Stimulated activated CD8-positive, alpha-beta memory T cell treated with anti-CD3 and anti-CD28 coated beads, Interleukin-4, amount 100 ng/mL, for 4 hours (primary cell): ENCODE results near the gene SH2D6.
"Not testable (repeated sequence)": the region's sequence is repeated elsewhere in the genome, so short reads cannot be mapped to it uniquely, and the experiment has no call there.

Source experiments
- DNase-seq, 2 donors: peaks; one replicate each; pipeline ENCODE4 v3.0.0-alpha.2; 2020; ENCODE audit warnings: low read depth in 2 of 2, low spot score in 1 of 2

Gene SH2D6

DNA sequence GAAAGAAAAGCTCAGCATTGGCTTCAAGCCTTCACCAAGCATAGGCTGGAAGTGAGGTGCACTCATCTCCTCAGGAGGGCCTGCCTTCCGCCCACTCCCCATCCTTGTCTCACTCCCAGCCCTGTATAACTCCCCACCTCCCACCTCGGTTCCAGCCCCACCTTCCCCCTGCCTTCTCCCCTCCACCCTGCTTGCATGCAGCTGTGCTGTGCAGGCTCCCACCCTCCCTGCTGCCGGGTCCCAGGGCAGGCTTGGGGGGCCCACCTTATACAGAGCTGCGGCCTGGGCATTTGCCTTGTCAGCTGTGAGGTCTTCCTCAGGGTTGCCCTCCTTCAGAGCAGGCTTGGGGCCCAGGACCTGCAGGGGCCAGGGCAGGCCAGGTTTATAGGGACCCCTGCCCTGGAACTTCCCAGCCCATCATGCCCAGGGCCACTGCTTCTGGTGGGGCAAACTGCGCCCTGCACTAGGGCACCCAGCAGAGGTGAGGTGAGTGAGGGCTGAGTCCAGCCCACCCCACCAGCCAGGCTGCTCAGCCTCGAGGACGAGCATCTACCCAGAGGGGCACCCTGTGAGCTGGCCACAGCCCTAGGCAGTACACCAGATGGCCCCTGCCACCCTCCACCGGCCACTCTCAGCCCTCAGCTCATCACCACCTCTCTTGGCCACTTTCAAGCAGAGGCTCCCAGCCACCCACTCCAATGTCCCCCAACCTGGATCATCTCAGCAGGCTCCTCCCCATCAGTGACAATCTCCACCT lies 19.9 kb upstream of the SH2D6 start:
- no peak for DNase-seq

DNA sequence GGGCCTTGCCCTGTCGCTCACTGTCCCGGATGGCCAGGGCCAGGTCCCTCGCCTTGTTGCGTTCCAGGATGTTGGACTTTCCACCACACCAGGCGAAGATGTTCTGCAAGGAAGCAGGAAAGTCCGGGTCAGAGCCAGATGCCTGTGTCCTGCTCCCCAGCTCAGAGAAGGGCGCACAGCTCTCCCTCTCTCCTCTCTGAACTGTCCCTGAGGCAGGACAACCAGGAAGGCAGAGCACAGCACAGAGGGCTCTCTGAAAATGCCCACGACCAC lies 19.4 kb upstream of the SH2D6 start:
- no peak for DNase-seq

DNA sequence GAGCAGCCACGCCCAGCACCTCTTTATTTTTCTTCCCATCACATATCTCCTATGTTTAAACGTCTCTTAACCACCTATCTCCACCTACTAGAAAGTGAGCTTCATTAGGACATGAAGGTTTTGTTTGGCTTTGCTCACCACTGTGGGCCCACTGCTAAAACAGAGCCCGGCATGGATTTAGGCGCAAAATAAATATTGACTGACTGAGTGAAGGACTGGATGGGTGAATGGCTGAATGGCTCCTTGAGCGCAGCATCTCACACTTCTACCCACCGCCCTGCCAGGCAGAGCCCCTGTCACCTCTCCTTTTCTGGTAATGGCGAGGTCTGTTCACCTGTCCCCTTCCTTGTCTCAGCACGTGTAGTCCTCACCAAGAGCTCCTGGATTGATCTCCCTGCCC lies 18.5 kb upstream of the SH2D6 start:
- DNase-seq, result no peak

DNA sequence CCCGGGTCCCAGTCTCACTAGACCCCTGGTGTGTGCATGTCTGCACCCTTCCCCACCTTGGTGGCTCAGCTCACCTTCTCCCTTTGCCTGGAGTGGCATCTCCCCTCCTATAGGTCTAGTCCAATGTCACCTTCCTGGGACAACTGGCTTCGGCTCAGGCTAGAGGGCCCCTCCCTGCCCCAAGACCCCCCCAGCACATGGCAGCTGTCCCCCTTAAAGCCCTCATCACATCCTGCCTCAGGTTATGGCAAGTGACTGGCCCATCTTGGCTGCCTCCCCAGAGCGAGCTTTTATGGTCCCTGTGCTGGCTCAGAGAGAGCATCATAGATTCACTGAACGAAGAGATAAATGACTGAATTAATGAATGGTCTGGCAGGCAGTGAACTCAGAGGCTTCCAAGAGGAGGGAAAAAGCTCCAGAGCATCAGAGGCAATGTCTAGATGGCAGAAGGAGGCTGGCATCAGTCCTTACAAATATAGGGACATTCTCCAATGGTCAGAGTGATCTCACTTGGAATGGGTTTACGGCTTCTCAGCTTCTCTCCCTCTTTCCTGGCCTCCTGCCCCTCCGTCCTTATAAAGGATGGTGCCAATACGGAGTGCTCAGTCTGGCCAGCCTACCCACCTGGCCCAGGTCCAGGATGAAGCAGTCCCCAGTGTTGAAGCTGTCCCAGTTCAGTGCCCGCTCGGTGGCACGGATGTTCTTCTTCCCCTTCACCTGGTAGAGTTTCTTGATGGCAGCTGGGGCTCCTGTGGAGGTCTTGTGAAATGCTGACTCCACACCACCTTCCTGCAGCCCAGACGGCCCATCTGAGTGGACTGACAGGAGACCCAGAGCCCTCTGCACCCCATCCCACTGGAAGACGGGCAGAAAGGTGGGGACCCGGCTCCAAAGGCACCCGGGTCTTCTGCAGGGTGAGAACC lies 17.7 kb upstream of the SH2D6 start:
- no peak for DNase-seq

DNA sequence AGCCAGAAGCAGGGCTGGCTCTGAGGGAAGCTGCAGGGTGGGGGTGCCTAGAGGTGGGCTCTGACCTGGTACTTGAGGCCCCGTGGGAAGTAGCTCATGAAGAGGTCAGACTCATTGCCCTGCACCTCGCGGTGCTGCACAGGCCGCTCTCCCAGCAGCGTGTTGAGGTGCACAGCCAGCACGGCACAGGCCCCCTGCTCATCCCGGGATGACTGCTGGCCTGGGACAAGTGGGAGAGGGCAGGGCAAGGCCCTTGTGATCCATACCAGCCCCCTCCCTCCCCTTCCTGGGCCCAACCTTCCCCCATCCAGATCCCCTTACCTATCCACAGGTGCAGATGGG lies 17.1 kb upstream of the SH2D6 start:
- DNase-seq, result no peak

DNA sequence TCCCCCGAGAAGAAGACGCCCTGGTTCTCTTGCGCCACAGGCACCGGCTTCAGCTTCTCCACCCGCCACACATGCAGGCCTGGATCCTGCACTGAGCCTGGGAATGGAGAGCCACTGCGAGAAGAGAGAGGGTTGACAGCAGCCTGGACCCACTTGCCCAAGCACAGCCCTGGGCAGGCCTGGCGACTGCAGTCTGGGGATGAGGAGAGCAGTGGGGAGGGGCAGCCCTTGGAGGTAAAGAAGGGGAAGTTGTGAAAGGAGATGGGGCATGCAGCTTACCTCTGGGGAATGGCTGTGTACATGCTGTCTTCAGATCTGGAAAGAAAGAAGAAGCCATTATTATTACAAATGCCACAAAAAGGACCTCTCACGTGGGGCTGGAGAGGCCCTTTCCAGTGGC lies 16.7 kb upstream of the SH2D6 start:
- DNase-seq, result no peak

DNA sequence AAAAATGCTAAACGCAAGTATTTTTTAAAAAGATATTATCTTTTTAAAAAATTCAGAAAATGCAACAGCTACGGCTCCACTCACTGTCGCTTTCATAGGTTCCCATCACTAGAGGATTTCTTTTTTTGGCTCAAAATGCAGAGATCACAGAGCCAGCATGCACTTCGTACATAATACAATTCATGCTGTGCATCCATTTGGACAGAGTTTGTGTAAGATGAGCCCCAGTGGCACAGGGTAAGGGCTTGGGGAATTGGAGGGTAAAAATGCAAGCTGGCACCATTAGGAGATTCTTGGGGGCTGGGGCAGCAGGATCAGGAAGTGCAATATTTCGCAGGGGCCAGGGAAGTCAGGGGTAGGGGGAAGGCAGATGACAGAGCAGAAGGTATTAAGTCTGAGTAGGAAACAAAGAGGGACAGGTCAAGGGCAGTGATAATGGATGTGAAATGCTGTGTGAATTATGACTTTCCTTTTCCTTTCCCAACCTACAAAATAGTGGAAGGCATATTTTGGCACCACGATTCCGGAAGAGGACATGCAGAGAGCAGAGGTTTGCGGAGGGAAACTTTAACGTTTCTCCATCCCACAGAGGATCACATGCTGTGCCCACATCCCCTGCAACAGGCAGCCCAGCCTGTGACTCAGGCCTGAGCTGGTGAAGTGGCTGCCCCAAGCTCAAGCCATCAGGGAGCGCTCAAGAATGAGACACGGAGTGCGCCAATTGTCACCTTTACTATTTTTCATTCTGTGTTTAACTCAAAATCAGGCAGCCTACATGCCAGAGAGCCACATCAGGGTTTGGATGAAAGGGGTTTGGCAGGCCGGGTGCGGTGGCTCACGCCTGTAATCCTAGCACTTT lies 13.1 kb upstream of the SH2D6 start:
- DNase-seq, result peak; percentile 35 to 57

DNA sequence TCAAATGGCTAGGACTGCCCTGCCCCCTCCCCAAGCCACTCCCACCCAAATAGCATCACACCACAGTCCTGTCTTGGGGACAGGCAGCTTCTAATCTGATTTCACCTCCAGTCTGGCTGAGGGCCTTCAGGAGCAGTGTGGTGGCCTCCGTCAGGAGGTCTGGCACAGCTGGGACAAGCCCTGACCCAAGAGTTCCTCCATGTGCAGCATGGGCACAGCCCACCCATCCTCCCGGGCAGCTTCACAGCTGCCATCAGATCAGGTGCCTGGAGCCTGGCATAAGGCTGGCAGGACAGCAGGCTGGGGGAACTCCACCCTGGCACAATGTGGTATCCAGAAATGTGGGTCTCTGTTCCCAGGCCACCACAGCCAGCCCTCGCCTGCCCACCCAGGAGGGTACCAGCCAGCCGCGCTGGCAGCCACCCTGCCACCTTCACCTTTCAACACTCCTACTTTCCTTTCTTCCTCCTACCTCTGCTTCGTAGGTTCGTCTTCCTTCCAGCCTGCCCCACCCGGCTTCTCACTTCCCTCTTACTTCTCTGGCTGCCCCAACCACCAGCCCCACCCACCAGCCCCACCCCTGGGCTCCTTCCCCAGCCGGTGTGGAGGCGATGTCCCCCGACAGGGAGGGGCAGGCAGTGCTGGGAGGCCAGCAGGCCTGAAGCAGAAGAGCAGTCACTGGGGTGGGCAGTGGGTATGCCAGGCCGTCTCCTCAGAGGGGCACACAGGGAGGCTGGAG lies 8.5 kb upstream of the SH2D6 start, which contains the start of gene CAPG:
Gene CAPG, minus strand, starts transcription at position 522 of the 739 bp plus-strand sequence. CDS start 8,221 bp downstream, outside the sequence.
- no peak for DNase-seq

DNA sequence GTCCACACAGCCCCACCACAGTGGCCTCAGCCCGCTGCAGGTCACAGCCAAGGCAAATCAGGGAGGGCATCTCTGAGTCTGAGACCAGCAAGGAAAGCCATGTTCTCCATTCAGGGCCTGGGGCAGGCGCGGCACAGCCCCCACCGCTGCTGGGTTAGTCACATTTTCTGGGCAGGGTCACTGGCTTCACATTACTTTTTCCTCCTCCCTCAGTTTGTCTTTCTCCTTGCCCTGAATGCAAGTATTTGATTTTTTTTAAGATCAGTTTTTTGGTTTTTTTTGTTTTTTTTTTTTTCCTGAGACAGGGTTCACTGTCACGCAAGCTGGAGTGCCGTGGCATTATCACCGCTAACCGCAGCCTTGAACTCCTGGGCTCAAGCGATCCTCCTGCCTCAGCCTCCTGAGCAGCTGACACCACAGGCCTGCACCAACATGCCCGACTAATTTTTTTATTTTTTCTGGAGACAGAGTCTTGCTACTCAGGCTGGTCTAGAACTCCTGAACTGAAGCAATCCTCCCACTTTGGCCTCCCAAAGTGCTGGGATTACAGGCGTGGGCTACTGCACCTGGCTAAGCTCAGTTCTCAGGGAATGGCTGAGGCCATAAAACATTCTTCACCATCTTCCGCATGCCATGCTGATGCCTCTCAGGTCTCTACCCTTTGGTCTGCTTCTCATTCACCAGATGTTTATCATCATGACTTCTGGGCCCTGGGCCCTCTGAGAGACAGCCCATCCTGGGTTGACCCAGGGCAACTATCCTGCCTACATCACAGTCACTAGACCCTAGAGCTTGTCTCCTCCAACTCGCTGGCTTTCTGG lies 7.7 kb upstream of the SH2D6 start:
- no peak for DNase-seq

DNA sequence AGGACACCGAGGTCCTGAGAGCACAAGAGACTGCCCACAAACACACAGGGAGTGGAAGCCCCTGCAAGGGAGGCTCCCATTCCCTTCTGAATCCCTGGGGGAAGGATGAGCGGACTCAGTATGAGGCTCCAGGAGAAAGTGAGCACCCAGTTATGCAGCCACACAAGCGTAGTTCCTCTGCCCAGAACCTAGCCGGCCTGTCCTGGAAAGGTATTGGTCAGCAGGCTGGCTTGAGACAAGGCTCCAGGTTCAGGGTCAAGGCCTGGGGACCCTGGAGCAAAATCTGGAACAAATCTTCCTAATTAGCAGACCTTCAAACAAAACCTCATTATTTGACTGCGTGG lies 7.1 kb upstream of the SH2D6 start:
- no peak for DNase-seq

DNA sequence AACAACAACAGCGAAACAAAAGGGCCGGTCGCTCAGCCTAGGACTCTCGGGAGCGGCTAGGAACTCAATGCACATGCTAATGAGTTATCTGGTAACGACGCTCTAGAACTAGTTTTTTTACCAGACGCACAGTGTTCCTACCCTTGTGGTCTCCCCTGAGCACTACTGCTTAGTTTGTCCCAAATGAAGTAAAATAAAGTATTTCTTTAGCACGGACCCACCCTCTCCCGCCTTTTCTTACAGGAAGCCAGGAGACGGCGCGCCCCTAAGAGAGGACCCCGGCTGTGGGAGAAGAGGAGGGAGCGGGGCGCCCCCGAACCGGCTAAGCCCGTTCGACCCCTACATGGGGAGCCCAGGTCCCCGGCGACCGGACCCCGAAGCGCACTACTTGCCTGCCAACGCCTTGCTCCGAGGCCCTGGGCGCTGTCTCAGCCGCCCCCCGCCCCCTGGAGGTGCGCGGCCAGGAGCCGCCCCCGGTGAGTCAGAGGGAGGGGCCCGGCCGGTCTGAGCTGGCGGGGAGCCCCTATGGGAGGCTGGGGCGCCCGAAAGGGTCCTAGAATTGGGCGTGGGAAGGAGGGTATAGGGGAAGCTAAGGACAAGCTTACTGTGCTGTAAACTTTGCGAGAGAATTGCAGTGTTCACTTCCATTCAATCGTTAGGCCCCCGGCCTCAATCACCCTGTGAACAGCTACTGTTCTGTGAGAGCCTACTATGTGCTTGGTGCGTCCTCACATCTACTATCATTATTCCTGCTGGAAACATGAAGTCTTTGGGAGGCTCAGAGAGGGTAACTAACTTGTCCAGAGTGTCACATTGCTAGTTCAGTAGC lies 4.7 kb upstream of the SH2D6 start:
- peak in 1 of 2 donors; percentile 45 for DNase-seq

DNA sequence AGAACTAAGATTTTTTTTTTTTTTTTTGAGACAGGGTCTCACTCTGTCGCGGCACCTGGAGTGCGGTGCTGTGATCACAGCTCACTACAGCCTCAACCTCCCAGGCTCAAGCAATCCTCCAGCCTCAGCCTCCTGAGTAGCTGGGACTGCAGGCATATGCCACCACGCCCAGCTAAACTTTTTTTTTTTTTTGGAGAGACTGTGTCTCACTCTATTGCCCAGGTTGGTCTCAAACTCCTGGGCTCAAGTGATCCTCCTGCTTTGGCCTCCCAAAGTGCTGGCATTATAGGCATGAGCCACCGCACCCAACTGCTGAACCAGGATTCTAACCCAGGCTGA lies 4.1 kb upstream of the SH2D6 start:
- DNase-seq, result not testable (repeated sequence)

DNA sequence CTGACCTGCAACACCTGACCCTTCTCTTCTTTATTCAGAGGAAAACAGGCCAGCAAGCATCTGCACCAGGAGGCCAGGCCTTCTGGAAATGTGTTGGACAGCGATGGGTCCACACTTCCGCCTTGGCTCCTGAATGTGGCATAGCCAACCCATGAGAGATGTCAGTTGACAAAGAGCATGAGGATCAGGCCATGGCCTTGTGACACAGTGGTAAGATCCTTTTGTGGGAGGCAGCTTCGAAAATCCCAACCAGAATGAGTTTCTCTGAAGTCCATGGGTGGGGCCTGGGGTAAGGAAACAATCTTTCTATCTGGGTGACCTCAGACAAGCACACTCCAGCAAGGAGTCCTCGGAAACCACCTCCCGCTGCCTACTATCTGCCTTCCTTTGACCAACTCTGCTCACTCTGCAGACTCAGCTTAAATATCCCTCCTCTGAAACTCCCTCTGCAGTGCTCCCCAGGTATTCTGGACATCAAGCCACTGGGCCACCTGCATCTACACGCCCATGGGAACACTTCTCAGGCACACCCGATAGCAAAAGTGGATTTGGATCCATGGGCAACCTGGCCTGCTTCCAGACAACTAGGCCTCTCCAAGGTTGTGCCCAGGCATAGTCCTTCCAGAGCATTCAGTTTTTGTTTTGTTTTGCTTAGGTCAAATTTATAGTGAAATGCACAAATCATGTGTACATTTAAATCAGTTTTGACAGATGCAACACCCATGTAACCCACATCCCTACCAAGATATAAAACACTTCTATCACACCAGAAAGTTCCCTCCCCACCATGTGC lies 3.6 kb upstream of the SH2D6 start:
- no peak for DNase-seq

DNA sequence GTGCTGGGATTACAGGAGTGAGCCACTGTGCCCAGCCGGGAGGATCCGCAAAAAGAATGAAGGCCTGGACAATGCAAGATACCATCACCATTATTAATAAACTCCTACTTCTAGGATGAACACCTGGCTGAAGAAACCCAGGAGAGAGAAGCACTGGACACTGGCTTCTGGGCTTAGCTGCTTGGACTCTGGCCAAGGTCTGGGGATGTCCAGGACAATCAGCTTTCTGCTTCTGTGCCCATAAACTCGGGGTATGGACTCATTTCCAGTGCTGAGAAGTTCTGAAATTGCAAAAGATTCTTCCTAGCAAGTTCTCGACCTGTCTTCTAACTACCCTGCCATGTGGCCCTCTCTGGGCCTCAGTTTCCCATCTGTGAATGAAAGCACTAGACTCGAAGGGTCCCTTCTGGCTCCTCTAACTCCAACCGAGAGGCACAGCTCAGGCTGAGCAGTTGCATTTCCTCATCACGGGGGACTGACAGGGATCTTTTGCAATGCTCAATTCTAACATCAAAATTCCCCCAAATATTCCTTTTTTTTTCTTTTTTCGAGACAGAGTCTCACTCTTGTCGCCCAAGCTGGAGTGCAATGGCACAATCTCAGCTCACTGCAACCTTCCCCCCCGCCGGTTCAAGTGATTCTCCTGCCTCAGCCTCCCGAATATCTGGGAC lies 2.4 kb upstream of the SH2D6 start:
- DNase-seq, result no peak

DNA sequence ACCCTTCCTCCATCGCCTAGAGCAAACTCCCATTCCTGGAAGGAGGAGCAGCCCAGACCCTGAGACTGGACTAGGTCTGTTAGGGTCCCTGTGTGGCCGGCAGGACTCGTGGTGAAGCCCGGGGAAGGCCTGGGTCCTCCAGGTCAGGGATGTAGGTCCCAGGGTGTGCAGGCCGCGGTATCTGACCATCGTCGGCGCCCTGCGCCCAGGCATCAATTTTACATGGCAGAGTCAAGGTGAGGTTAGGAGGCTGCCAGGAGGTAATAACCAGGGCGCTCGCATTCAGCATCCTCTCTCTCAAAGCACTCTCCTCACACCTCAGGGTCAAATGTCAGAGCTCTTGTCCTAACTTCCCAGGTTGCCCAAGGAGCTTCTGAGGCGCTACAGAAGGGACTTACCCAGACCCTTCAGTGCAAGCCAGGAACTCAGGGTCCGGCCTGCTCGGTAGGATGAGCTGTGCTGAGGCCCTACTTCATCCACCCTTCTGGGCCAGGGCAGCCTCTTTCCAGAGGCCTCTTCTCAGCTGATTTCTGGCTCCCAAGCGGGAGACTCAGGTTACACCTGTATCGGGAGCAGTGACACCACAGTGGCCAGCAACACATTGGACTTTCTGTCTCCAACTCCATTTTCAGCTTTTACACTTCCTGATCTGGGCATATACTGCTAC lies 628 bp downstream of the SH2D6 start:
- DNase-seq, result no peak

DNA sequence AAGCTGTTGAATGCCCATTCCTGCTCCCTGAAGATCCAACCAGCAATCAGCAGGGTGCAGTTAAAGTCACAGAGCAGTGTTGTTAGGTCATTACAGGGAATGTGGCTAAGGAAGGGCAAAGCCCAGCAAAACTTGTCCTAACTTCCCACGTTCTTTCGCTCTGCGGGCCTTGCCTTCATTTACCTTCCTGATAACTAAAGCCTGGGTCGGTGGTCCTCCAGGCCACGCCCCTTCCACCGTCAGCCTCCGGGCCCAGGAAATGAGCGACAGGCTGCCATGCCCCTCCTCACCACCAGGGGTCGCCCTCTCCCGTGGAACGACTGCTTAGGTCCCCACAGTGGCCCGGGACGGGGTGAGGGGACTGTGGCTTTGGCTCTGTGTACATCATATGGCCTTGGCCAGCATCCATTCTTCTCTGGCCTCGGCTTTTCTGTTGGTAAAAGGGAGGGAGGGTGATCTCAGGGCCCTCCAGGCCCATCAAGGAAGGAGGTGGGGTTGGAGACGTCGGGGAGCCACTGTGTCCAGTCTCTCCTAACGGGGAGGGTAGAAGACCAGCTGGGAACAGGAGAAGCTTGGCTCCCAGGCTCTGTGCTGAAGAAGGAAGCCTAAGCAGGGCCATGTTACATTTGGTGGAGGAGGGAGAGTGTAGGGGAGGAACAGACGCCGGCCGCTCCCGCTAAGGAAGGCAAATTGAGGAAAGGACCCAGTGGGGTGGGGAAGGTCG lies 2.2 kb downstream of the SH2D6 start:
- peak; percentile 68 to 90 for DNase-seq
